Progenitor cell of endocrine pancreas (in vitro differentiated cells): ENCODE results near the gene INMT. TPM values are rescaled to one million over a fixed set of nuclear protein-coding genes. Genes with fewer than 3 reads are reported as not detected.

Experiments
- DNase-seq: peaks from one replicate; pipeline ENCODE4 v3.0.0; 2021; ENCODE audit warnings: low spot score; ENCODE audit not compliant: unreplicated experiment
- H3K27ac Mint-ChIP-seq: 2 replicates; pipeline ENCODE4 v1.8.0; 2021; ENCODE audit warnings: mild to moderate bottlenecking, moderate library complexity, mixed read lengths
- H3K27me3 Mint-ChIP-seq: 2 replicates; pipeline ENCODE4 v1.8.0; 2021; ENCODE audit warnings: mixed read lengths
- H3K36me3 Mint-ChIP-seq: 2 replicates; pipeline ENCODE4 v1.8.0; 2022; ENCODE audit warnings: mixed read lengths; ENCODE audit not compliant: insufficient read depth
- H3K4me1 Mint-ChIP-seq: 2 replicates; pipeline ENCODE4 v1.8.0; 2021; ENCODE audit warnings: low read depth, mixed read lengths
- H3K4me3 Mint-ChIP-seq: 2 replicates; pipeline ENCODE4 v1.8.0; 2021; ENCODE audit warnings: low read depth, mild to moderate bottlenecking, moderate library complexity, mixed read lengths
- H3K9me3 Mint-ChIP-seq: 2 replicates; pipeline ENCODE4 v1.8.0; 2021; ENCODE audit warnings: low read depth, mixed read lengths
- total RNA-seq: library from RNA; stranded (reverse); gene quantifications from 2 replicates; pipeline ENCODE4 v1.2.1, GENCODE V29; 2021
- TF ChIP-seq, protein P1 (sequence below): fragments of 200-600 bp; sonication (generic); IDR thresholded peaks from one replicate; pipeline ENCODE4 v1.5.0; 2021; ENCODE audit warnings: antibody characterized with exemption, mild to moderate bottlenecking; ENCODE audit not compliant: unreplicated experiment

Gene INMT
- total RNA-seq, 1 donor from 2014 or later = 2.9 TPM

DNA sequence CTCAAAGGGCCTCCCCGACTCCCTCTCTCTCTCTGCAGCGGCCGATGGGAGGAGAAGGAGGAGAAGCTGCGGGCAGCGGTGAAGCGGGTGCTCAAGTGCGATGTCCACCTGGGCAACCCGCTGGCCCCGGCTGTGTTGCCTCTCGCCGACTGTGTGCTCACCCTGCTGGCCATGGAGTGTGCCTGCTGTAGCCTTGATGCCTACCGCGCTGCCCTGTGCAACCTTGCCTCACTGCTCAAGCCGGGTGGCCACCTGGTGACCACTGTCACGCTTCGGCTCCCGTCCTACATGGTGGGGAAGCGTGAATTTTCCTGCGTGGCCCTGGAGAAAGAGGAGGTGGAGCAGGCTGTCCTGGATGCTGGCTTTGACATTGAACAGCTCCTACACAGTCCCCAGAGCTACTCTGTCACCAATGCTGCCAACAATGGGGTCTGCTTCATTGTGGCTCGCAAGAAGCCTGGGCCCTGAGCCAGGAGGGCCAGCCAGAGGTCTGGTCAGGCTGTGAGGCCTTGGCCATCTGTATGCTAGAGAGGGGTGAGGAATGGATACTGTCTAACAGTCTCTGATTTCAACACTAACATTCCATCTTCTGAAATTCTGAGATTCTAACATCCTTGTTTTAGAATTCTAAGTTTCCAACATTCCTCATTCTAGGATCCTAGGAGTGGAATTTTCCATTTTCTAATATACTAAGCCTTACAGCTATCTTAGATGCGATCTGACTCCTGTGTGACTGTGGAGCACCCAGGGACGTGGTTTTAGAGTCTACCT, 3.6 kb downstream of the INMT start:
- H3K36me3 Mint-ChIP-seq = peaks cover 6% of the 10 kb centered on the region

DNA sequence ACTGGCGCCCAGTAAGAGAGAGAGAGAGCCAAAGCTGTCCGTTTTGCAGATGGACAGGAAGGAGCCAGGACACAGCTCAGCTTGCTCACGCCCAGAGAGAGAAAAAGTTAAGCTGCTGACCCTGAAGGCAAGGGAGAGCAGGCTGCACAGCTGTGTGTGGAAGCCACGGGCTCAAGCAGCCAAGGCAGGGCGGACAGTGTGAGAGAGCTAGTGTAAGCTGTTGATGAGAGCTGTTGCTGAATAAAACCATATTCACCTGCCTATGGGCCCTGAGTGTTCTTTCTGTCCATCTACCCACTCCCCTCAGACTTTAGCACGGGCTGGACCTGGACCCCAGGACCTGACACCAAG, 5.4 kb downstream of the INMT start:
- H3K9me3 Mint-ChIP-seq = no peaks in the 10 kb centered on the region
- no peak overlapping the region for H3K27ac Mint-ChIP-seq
- H3K27me3 Mint-ChIP-seq = no peaks in the 10 kb centered on the region
- peaks cover 4% of the 10 kb centered on the region for H3K4me1 Mint-ChIP-seq
- no peak overlapping the region for H3K4me3 Mint-ChIP-seq
- DNase-seq = no peak
- H3K36me3 Mint-ChIP-seq = peaks cover 6% of the 10 kb centered on the region
- TF ChIP-seq, protein P1, sequence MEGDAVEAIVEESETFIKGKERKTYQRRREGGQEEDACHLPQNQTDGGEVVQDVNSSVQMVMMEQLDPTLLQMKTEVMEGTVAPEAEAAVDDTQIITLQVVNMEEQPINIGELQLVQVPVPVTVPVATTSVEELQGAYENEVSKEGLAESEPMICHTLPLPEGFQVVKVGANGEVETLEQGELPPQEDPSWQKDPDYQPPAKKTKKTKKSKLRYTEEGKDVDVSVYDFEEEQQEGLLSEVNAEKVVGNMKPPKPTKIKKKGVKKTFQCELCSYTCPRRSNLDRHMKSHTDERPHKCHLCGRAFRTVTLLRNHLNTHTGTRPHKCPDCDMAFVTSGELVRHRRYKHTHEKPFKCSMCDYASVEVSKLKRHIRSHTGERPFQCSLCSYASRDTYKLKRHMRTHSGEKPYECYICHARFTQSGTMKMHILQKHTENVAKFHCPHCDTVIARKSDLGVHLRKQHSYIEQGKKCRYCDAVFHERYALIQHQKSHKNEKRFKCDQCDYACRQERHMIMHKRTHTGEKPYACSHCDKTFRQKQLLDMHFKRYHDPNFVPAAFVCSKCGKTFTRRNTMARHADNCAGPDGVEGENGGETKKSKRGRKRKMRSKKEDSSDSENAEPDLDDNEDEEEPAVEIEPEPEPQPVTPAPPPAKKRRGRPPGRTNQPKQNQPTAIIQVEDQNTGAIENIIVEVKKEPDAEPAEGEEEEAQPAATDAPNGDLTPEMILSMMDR = no peak

More for the DNA sequence above, 3.6 kb downstream of the INMT start:
- DNase-seq = no peak
- H3K27ac Mint-ChIP-seq = no peak overlapping the region
- TF ChIP-seq, protein P1 = no peak
- no peaks in the 10 kb centered on the region for H3K27me3 Mint-ChIP-seq
- no peak overlapping the region for H3K4me3 Mint-ChIP-seq
- no peaks in the 10 kb centered on the region for H3K9me3 Mint-ChIP-seq
- H3K4me1 Mint-ChIP-seq = no peaks in the 10 kb centered on the region

DNA sequence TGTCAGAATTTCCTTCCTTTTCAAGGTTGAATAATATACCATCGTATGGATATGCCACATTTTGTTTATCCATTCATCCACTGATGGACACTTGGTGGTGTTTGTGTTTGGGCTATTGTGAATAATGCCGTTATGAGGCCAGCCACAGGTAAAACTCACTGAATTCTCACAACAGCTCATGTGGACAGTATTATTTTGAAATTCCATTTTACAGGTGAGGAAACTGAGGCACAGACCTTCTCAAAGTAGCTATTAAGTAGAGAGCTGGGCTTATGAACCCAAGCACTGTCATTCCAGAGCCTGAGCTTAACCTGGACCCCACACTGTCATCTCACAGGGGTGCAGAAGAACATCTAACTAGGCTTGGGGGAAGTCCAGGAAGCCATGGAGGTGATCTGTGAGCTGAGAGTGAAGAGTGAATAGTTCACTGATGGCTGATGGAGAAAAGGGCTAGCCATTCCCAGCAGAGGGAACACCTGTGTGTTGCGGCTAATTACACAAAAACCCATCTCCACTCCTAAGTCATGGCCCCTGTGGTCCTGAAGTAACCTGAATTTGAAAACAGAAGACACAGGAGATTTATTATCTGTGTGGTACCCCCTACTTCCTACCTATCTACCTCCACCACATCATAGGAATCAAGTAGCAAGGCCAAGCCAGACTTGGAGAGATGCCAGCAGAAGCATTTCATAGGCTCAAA, 8.7 kb downstream of the INMT start:
- Mint-ChIP-seq H3K9me3 (no peaks in the 10 kb centered on the region), H3K36me3 (no peaks in the 10 kb centered on the region), H3K4me1 (peaks cover 4% of the 10 kb centered on the region), H3K27ac (no peak overlapping the region), H3K4me3 (no peak overlapping the region), H3K27me3 (no peaks in the 10 kb centered on the region)
- TF ChIP-seq, protein P1 = no peak
- DNase-seq = no peak

DNA sequence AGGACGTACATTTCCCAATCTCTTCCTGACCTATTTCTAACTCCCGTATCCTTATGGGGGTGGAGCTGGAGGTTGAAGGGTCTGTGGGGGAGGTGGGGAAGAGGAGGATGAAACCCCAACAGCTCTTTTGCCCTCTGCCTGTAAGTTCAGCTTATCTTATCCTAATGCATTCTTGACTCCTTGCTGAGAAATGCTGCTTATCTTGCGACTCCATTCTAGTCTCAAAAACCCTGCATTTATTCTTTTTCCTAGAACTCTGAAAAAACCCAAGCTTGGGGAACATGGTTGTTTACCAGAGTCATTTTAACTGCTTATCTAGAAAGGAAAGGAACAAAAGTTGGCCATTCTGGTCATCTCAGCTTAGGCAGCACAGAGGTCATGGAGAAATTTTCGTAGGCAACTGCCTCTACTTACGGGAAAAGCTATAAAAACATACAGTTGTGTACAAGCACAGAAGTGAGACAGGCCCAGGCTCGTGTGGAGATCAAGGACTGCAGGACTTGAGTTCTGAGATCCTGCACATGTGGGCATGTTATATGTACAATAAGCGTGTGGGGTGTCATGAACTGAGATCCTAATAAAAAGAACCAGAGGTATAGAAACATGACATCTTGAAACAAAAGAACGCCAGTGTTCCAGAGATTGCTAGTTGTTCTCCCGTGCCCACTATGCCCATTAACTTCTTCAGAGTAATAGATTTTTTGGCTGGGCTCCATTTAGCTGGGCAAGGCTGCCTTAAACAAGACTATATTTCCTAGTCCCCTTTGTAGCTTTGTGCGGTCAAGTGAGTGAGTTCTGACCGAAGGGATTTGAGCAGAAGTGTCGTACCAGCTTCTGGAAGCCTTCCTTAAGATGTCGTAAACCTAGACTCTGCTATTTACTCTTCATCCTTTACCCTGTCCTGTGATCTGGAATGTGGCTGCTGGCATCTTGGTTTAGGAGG, 9.6 kb downstream of the INMT start:
- Mint-ChIP-seq H3K9me3 (no peaks in the 10 kb centered on the region), H3K4me1 (peaks cover 4% of the 10 kb centered on the region), H3K27me3 (no peaks in the 10 kb centered on the region), H3K27ac (no peak overlapping the region), H3K4me3 (no peak overlapping the region), H3K36me3 (no peaks in the 10 kb centered on the region)
- DNase-seq = no peak
- TF ChIP-seq, protein P1 = no peak
